Neural cell (in vitro differentiated cells): ENCODE measurements around the gene GHRH. TPM values are rescaled to one million over a fixed set of nuclear protein-coding genes. Genes with fewer than 3 reads are reported as not detected.

ENCODE experiments used
- H2AFZ ChIP-seq: fragments of 200-600, 300-800 bp; sonication (generic), shearing (Covaris generic); 2 replicates; pipeline ENCODE4 v1.6.0; 2014; ENCODE audit warnings: low read depth, mild to moderate bottlenecking, antibody characterized with exemption, low read length, moderate library complexity
- H3F3A ChIP-seq: fragments of 200-600 bp; shearing (Covaris generic); 2 replicates; pipeline ENCODE4 v1.6.1; 2016; ENCODE audit warnings: mild to moderate bottlenecking, moderate library complexity, mixed read lengths, antibody characterized with exemption, low read length; ENCODE audit not compliant: insufficient read depth, poor library complexity, severe bottlenecking
- H3K27ac ChIP-seq: fragments of 200-600, 300-800 bp; sonication (generic), shearing (Covaris generic); 2 replicates; pipeline ENCODE4 v1.5.1; 2014; ENCODE audit warnings: mild to moderate bottlenecking, low read length, moderate library complexity
- H3K27me3 ChIP-seq: fragments of 300-800, 200-600 bp; sonication (generic), shearing (Covaris generic); 2 replicates; pipeline ENCODE4 v1.6.0; 2014; ENCODE audit warnings: mild to moderate bottlenecking, low read depth, low read length, moderate library complexity; ENCODE audit not compliant: insufficient read depth
- H3K36me3 ChIP-seq: fragments of 300-800, 200-600 bp; sonication (generic), shearing (Covaris generic); 2 replicates; pipeline ENCODE4 v1.5.1; 2014; ENCODE audit warnings: mild to moderate bottlenecking, antibody characterized with exemption, low read length, moderate library complexity; ENCODE audit not compliant: insufficient read depth
- H3K4me2 ChIP-seq: fragments of 300-800, 200-600 bp; sonication (generic), shearing (Covaris generic); 2 replicates; pipeline ENCODE4 v1.6.0; 2014; ENCODE audit warnings: mild to moderate bottlenecking, low read length
- H3K4me3 ChIP-seq: fragments of 300-800, 200-600 bp; sonication (generic), shearing (Covaris generic); 2 replicates; pipeline ENCODE4 v1.5.1; 2014; ENCODE audit warnings: mild to moderate bottlenecking, low read length, moderate library complexity
- H3K79me2 ChIP-seq: fragments of 200-600 bp; shearing (Covaris generic); replicated peaks from 2 replicates; pipeline ENCODE4 v1.6.0; 2014; ENCODE audit warnings: mild to moderate bottlenecking, low read length, moderate library complexity; ENCODE audit not compliant: insufficient read depth
- H3K9ac ChIP-seq: fragments of 300-800, 200-600 bp; sonication (generic), shearing (Covaris generic); 2 replicates; pipeline ENCODE4 v1.6.1; 2016; ENCODE audit warnings: mild to moderate bottlenecking, low read length, mixed read lengths
- H3K9me2 ChIP-seq: fragments of 200-600 bp; shearing (Covaris generic); 2 replicates; pipeline ENCODE4 v1.6.1; 2016; ENCODE audit warnings: mild to moderate bottlenecking, low read length, mixed read lengths; ENCODE audit not compliant: insufficient read depth
- H3K9me3 ChIP-seq: fragments of 200-600, 300-800 bp; sonication (generic), shearing (Covaris generic); 2 replicates; pipeline ENCODE4 v1.6.1; 2016; ENCODE audit warnings: mild to moderate bottlenecking, mixed run types, low read length, moderate library complexity, mixed read lengths
- H4K20me1 ChIP-seq: fragments of 200-600 bp; shearing (Covaris generic); 2 replicates; pipeline ENCODE4 v1.6.1; 2016; ENCODE audit warnings: mild to moderate bottlenecking, mixed run types; ENCODE audit not compliant: insufficient read depth
- EP300 ChIP-seq: fragments of 450-650 bp; conservative IDR thresholded peaks from 2 replicates; pipeline ENCODE4 v1.6.1; 2014; ENCODE audit warnings: antibody characterized with exemption, mild to moderate bottlenecking, moderate library complexity; ENCODE audit not compliant: poor library complexity, severe bottlenecking
- EZH2 ChIP-seq: fragments of 200-600, 300-800 bp; shearing (Covaris generic), sonication (generic); IDR thresholded peaks from 2 replicates; pipeline ENCODE4 v1.6.1; 2014; ENCODE audit warnings: antibody characterized with exemption, low read length, borderline replicate concordance, mild to moderate bottlenecking; ENCODE audit not compliant: insufficient read depth, poor library complexity, severe bottlenecking
- MXI1 ChIP-seq: fragments of 450-650 bp; conservative IDR thresholded peaks from 2 replicates; pipeline ENCODE4 v1.6.1; 2014; ENCODE audit warnings: antibody characterized with exemption, mild to moderate bottlenecking; ENCODE audit not compliant: poor library complexity, severe bottlenecking
- POLR2AphosphoS5 ChIP-seq: IDR thresholded peaks from 2 replicates; pipeline ENCODE4 v1.6.1; 2012
- RAD21 ChIP-seq: fragments of 450-650 bp; conservative IDR thresholded peaks from 2 replicates; pipeline ENCODE4 v1.6.1; 2014; ENCODE audit warnings: antibody characterized with exemption, mild to moderate bottlenecking, moderate library complexity
- SMC3 ChIP-seq: fragments of 450-650 bp; conservative IDR thresholded peaks from 2 replicates; pipeline ENCODE4 v1.6.1; 2014; ENCODE audit warnings: antibody characterized with exemption, mild to moderate bottlenecking, moderate library complexity; ENCODE audit not compliant: poor library complexity
- TAF1 ChIP-seq: IDR thresholded peaks from 2 replicates; pipeline ENCODE4 v1.6.1; 2012; ENCODE audit warnings: low read depth
- polyA plus RNA-seq: library from polyadenylated mRNA; depleted of rRNA; stranded (reverse); fragments of >200 nt; gene quantifications from 2 replicates; pipeline ENCODE4 v1.2.3, GENCODE V29; 2014
- TF ChIP-seq, protein P1 (sequence below): IDR thresholded peaks from 2 replicates; pipeline ENCODE4 v1.6.1; 2012; ENCODE audit warnings: borderline replicate concordance
- TF ChIP-seq, protein P2 (sequence below): fragments of 450-650 bp; IDR thresholded peaks from 2 replicates; pipeline ENCODE4 v1.5.1; 2014; ENCODE audit warnings: antibody characterized with exemption, mild to moderate bottlenecking, moderate library complexity; ENCODE audit not compliant: poor library complexity, severe bottlenecking

Gene GHRH
- polyA plus RNA-seq, 1 donor from 2014 or later, result not detected

DNA sequence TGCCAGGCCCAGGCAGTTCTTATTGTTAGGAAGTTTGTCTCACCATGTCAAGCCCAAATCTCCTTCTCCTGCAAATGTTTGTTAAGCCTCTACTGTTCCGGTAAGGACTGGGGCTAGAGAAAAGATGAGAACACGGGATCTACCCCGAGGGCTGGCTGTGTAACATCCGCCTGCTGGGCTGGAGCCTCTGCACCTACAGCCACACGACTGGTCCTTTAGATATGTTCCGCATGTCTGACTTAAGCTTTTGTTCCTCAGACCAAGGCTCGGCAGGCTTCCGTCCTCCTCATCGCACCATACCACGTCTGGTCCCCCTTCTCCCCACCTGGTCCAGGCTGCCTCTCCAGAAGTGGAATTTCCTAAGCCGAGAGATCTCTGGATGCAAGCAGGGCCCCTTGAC, 2.6 kb downstream of the GHRH start:
- no peak for TF ChIP-seq TAF1
- TF ChIP-seq MXI1, result no peak
- TF ChIP-seq, protein P1, sequence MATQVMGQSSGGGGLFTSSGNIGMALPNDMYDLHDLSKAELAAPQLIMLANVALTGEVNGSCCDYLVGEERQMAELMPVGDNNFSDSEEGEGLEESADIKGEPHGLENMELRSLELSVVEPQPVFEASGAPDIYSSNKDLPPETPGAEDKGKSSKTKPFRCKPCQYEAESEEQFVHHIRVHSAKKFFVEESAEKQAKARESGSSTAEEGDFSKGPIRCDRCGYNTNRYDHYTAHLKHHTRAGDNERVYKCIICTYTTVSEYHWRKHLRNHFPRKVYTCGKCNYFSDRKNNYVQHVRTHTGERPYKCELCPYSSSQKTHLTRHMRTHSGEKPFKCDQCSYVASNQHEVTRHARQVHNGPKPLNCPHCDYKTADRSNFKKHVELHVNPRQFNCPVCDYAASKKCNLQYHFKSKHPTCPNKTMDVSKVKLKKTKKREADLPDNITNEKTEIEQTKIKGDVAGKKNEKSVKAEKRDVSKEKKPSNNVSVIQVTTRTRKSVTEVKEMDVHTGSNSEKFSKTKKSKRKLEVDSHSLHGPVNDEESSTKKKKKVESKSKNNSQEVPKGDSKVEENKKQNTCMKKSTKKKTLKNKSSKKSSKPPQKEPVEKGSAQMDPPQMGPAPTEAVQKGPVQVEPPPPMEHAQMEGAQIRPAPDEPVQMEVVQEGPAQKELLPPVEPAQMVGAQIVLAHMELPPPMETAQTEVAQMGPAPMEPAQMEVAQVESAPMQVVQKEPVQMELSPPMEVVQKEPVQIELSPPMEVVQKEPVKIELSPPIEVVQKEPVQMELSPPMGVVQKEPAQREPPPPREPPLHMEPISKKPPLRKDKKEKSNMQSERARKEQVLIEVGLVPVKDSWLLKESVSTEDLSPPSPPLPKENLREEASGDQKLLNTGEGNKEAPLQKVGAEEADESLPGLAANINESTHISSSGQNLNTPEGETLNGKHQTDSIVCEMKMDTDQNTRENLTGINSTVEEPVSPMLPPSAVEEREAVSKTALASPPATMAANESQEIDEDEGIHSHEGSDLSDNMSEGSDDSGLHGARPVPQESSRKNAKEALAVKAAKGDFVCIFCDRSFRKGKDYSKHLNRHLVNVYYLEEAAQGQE, result no peak
- no peak for TF ChIP-seq EZH2
- TF ChIP-seq, protein P2, sequence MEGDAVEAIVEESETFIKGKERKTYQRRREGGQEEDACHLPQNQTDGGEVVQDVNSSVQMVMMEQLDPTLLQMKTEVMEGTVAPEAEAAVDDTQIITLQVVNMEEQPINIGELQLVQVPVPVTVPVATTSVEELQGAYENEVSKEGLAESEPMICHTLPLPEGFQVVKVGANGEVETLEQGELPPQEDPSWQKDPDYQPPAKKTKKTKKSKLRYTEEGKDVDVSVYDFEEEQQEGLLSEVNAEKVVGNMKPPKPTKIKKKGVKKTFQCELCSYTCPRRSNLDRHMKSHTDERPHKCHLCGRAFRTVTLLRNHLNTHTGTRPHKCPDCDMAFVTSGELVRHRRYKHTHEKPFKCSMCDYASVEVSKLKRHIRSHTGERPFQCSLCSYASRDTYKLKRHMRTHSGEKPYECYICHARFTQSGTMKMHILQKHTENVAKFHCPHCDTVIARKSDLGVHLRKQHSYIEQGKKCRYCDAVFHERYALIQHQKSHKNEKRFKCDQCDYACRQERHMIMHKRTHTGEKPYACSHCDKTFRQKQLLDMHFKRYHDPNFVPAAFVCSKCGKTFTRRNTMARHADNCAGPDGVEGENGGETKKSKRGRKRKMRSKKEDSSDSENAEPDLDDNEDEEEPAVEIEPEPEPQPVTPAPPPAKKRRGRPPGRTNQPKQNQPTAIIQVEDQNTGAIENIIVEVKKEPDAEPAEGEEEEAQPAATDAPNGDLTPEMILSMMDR, result no peak
- no peak for TF ChIP-seq EP300
- TF ChIP-seq POLR2AphosphoS5, result no peak
- no peak for TF ChIP-seq SMC3
- TF ChIP-seq RAD21, result no peak
- H2AFZ ChIP-seq, result no peak overlapping the region
- no peaks in the 10 kb centered on the region for H4K20me1 ChIP-seq

DNA sequence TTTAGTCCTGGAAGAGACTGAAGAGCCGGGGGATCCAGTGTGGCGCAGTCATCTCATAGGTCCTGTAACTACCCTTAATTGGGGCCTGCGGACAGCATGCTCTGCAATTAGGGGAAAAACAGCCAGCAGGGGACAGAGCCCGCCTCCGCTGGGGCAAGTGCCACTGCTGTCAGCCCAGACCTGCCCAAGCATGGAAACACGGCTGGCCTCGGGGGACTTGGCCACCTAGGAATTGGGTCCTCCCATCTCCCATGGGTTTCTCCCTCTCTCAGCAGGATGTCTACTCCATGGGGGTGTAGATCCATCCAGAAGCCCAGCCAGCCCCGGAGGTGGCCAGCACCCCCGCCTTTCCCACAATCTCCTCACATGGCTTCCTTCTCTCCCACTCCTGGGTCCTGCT, 3.6 kb downstream of the GHRH start:
- no peaks in the 10 kb centered on the region for H3F3A ChIP-seq
- H3K9me3 ChIP-seq, result no peaks in the 10 kb centered on the region
- H3K27ac ChIP-seq, result no peak overlapping the region
- no peaks in the 10 kb centered on the region for H3K79me2 ChIP-seq
- H2AFZ ChIP-seq, result no peak overlapping the region
- H4K20me1 ChIP-seq, result no peaks in the 10 kb centered on the region
- no peaks in the 10 kb centered on the region for H3K9me2 ChIP-seq
- no peak overlapping the region for H3K9ac ChIP-seq
- TF ChIP-seq MXI1 (no peak), EP300 (no peak), EZH2 (no peak), POLR2AphosphoS5 (no peak), TAF1 (no peak), SMC3 (no peak)
- TF ChIP-seq, protein P2, result no peak
- TF ChIP-seq, protein P1, result no peak
- H3K4me3 ChIP-seq, result no peak overlapping the region
- H3K27me3 ChIP-seq, result no peaks in the 10 kb centered on the region
- H3K4me2 ChIP-seq, result no peak overlapping the region
- no peaks in the 10 kb centered on the region for H3K36me3 ChIP-seq

More for the DNA sequence above, 2.6 kb downstream of the GHRH start:
- Histone ChIP-seq H3K36me3 (no peaks in the 10 kb centered on the region), H3K27me3 (no peaks in the 10 kb centered on the region), H3F3A (no peaks in the 10 kb centered on the region), H3K9me2 (no peaks in the 10 kb centered on the region), H3K4me2 (no peak overlapping the region), H3K9ac (no peak overlapping the region), H3K4me3 (no peak overlapping the region), H3K79me2 (no peaks in the 10 kb centered on the region), H3K9me3 (no peaks in the 10 kb centered on the region), H3K27ac (no peak overlapping the region)
